ENCODE data around the gene SEPTIN14.
"Not testable (repeated sequence)": the region's sequence is repeated elsewhere in the genome, so short reads cannot be mapped to it uniquely, and the experiment has no call there.

The SEPTIN14 gene

GRCh38 chr7:55784151-55784550, 78.4 kb downstream of the SEPTIN14 start:
- no peak for DNase-seq (ENCODE audit: low spot score)

- no peak for DNase-seq (ENCODE audit: low spot score)
Observed at GRCh38 chr7:55778631-55779030, 83.9 kb downstream of the SEPTIN14 start.

GRCh38 chr7:55776196-55776595, 86.4 kb downstream of the SEPTIN14 start:
- DNase-seq (ENCODE audit: low spot score), result no peak

GRCh38 chr7:55775051-55775420, 87.5 kb downstream of the SEPTIN14 start:
- no peak for DNase-seq (ENCODE audit: low spot score)

GRCh38 chr7:55774327-55775050, 88.1 kb downstream of the SEPTIN14 start:
- no peak for DNase-seq (ENCODE audit: low spot score)

- DNase-seq (ENCODE audit: low spot score), result no peak
Observed at GRCh38 chr7:55770778-55771177, 91.8 kb downstream of the SEPTIN14 start.

- DNase-seq (ENCODE audit: low spot score), result not testable (repeated sequence)
Observed at GRCh38 chr7:55753274-55753862, 109.2 kb downstream of the SEPTIN14 start.

GRCh38 chr7:55744706-55745105, 117.8 kb downstream of the SEPTIN14 start:
- DNase-seq (ENCODE audit: low spot score), result not testable (repeated sequence)

All from left forelimb (tissue), 1 donor.